ENCODE measurements around the gene EMD. TPM values are rescaled to one million over a fixed set of nuclear protein-coding genes. Genes with fewer than 3 reads are reported as not detected.

The EMD gene
- total RNA-seq, 1 donor from 2014 or later = 91.7 TPM

- Mint-ChIP-seq H3K9me3 (no peaks in the 10 kb centered on the region), H3K36me3 (ENCODE audit: low read depth) (peaks cover 22% of the 10 kb centered on the region), H3K4me1 (peaks cover 11% of the 10 kb centered on the region), H3K27ac (peak overlapping the region; percentile 78), H3K4me3 (peak overlapping the region; percentile 84), H3K27me3 (no peaks in the 10 kb centered on the region)
- intact Hi-C loops (cut with micrococcal nuclease) = loop anchor here (10.0 kb wide), 2 partner anchors 144 to 654 kb away; partner anchors contain the start of genes F8, FAM3A and FUNDC2
- peak; percentile 97 for DNase-seq
Observed at GRCh38 chrX:154371017-154371788, 7.9 kb upstream of the EMD start.

- intact Hi-C loops (cut with micrococcal nuclease) = loop anchor here (10.0 kb wide), 2 partner anchors 143 to 653 kb away; partner anchors contain the start of genes F8, FAM3A and FUNDC2
- Mint-ChIP-seq H3K27ac (no peak overlapping the region), H3K4me1 (peaks cover 11% of the 10 kb centered on the region), H3K27me3 (no peaks in the 10 kb centered on the region), H3K36me3 (ENCODE audit: low read depth) (peaks cover 17% of the 10 kb centered on the region), H3K4me3 (peak overlapping the region; percentile 84), H3K9me3 (no peaks in the 10 kb centered on the region)
- no peak for DNase-seq
Observed at GRCh38 chrX:154371789-154372300, 7.2 kb upstream of the EMD start.

GRCh38 chrX:154372612-154373022 lies 6.5 kb upstream of the EMD start:
- Mint-ChIP-seq H3K36me3 (ENCODE audit: low read depth) (peaks cover 13% of the 10 kb centered on the region), H3K27ac (peak overlapping the region; percentile 80), H3K9me3 (no peaks in the 10 kb centered on the region), H3K4me3 (peak overlapping the region; percentile 84), H3K4me1 (peaks cover 15% of the 10 kb centered on the region), H3K27me3 (no peaks in the 10 kb centered on the region)
- peak; percentile 80 for DNase-seq
- intact Hi-C loops (cut with micrococcal nuclease) = loop anchor here (10.0 kb wide), 2 partner anchors 142 to 652 kb away; partner anchors contain the start of genes F8, FAM3A and FUNDC2

GRCh38 chrX:154373340-154374306 lies 5.5 kb upstream of the EMD start:
- Mint-ChIP-seq H3K36me3 (ENCODE audit: low read depth) (peaks cover 7% of the 10 kb centered on the region), H3K4me3 (peak overlapping the region; percentile 76), H3K9me3 (no peaks in the 10 kb centered on the region), H3K4me1 (peaks cover 9% of the 10 kb centered on the region), H3K27me3 (no peaks in the 10 kb centered on the region), H3K27ac (no peak overlapping the region)
- intact Hi-C loops (cut with micrococcal nuclease) = loop anchor here (10.0 kb wide), 2 partner anchors 141 to 651 kb away; partner anchors contain the start of genes F8, FAM3A and FUNDC2
- DNase-seq = peak; percentile 76

- peaks cover 9% of the 10 kb centered on the region for H3K4me1 Mint-ChIP-seq
- no peaks in the 10 kb centered on the region for H3K27me3 Mint-ChIP-seq
- H3K27ac Mint-ChIP-seq = no peak within 1 kb of the TSS
- H3K4me3 Mint-ChIP-seq = peak within 1 kb of the TSS; percentile 76
- peaks cover 7% of the 10 kb centered on the region for H3K36me3 Mint-ChIP-seq (ENCODE audit: low read depth)
- intact Hi-C loops (cut with micrococcal nuclease) = loop anchor here (5.0 to 10.0 kb wide), 3 partner anchors 103 to 650 kb away; partner anchors contain the start of genes F8, FAM3A, FUNDC2 and LAGE3
- no peaks in the 10 kb centered on the region for H3K9me3 Mint-ChIP-seq
- DNase-seq = peak; percentile 82
Observed at GRCh38 chrX:154374313-154375155, 4.6 kb upstream of the EMD start, which contains the start of gene FLNA. Gene FLNA (minus strand): TSS chrX:154374634. CDS start chrX:154371245, 3,389 bp downstream.

GRCh38 chrX:154375156-154375504 lies 4.0 kb upstream of the EMD start:
- intact Hi-C loops (cut with micrococcal nuclease) = loop anchor here (5.0 to 10.0 kb wide), 3 partner anchors 102 to 650 kb away; partner anchors contain the start of genes F8, FAM3A, FUNDC2 and LAGE3
- Mint-ChIP-seq H3K27me3 (no peaks in the 10 kb centered on the region), H3K27ac (no peak overlapping the region), H3K36me3 (ENCODE audit: low read depth) (peaks cover 6% of the 10 kb centered on the region), H3K9me3 (no peaks in the 10 kb centered on the region), H3K4me1 (peaks cover 13% of the 10 kb centered on the region), H3K4me3 (peak overlapping the region; percentile 7)
- no peak for DNase-seq

- no peaks in the 10 kb centered on the region for H3K27me3 Mint-ChIP-seq
- H3K27ac Mint-ChIP-seq = no peak overlapping the region
- no peak for DNase-seq
- peaks cover 12% of the 10 kb centered on the region for H3K36me3 Mint-ChIP-seq (ENCODE audit: low read depth)
- peaks cover 20% of the 10 kb centered on the region for H3K4me1 Mint-ChIP-seq
- no peaks in the 10 kb centered on the region for H3K9me3 Mint-ChIP-seq
- H3K4me3 Mint-ChIP-seq = no peak overlapping the region
- intact Hi-C loops (cut with micrococcal nuclease) = loop anchor here (5.0 to 10.0 kb wide), 3 partner anchors 101 to 648 kb away; partner anchors contain the start of genes F8, FAM3A, FUNDC2 and LAGE3
Observed at GRCh38 chrX:154376774-154377173, 2.3 kb upstream of the EMD start.

GRCh38 chrX:154378059-154378798 lies 866 bp upstream of the EMD start:
- no peaks in the 10 kb centered on the region for H3K9me3 Mint-ChIP-seq
- H3K27me3 Mint-ChIP-seq = no peaks in the 10 kb centered on the region
- H3K4me3 Mint-ChIP-seq = peak overlapping the region; percentile 88
- H3K4me1 Mint-ChIP-seq = peaks cover 14% of the 10 kb centered on the region
- H3K36me3 Mint-ChIP-seq (ENCODE audit: low read depth) = peaks cover 15% of the 10 kb centered on the region
- H3K27ac Mint-ChIP-seq = peak overlapping the region; percentile 92
- intact Hi-C loops (cut with micrococcal nuclease) = loop anchor here (1.0 to 10.0 kb wide), 4 partner anchors 9 to 647 kb away; partner anchors contain the start of genes F8, FAM3A, FUNDC2 and LAGE3
- DNase-seq = no peak

GRCh38 chrX:154379569-154379951 lies 465 bp downstream of the EMD start:
- no peak for DNase-seq
- Mint-ChIP-seq H3K9me3 (no peaks in the 10 kb centered on the region), H3K27me3 (no peaks in the 10 kb centered on the region), H3K27ac (peak overlapping the region; percentile 84), H3K4me1 (peaks cover 14% of the 10 kb centered on the region), H3K4me3 (peak overlapping the region; percentile 88), H3K36me3 (ENCODE audit: low read depth) (peaks cover 15% of the 10 kb centered on the region)
- intact Hi-C loops (cut with micrococcal nuclease) = loop anchor here (5.0 to 10.0 kb wide), 3 partner anchors 98 to 645 kb away; partner anchors contain the start of genes F8, FAM3A, FUNDC2 and LAGE3

GRCh38 chrX:154380153-154380552 lies 1.1 kb downstream of the EMD start:
- DNase-seq = no peak

GRCh38 chrX:154380787-154381186 lies 1.7 kb downstream of the EMD start:
- no peak for DNase-seq
- Mint-ChIP-seq H3K9me3 (no peaks in the 10 kb centered on the region), H3K4me1 (peaks cover 14% of the 10 kb centered on the region), H3K27me3 (no peaks in the 10 kb centered on the region), H3K4me3 (peak overlapping the region; percentile 88), H3K36me3 (ENCODE audit: low read depth) (peaks cover 15% of the 10 kb centered on the region), H3K27ac (peak overlapping the region; percentile 40)
- intact Hi-C loops (cut with micrococcal nuclease) = no loop called here

More at GRCh38 chrX:154380153-154380552, 1.1 kb downstream of the EMD start:
- H3K27ac Mint-ChIP-seq = peak overlapping the region; percentile 84
- H3K4me3 Mint-ChIP-seq = peak overlapping the region; percentile 88
- peaks cover 15% of the 10 kb centered on the region for H3K36me3 Mint-ChIP-seq (ENCODE audit: low read depth)
- intact Hi-C loops (cut with micrococcal nuclease) = no loop called here
- H3K9me3 Mint-ChIP-seq = no peaks in the 10 kb centered on the region
- H3K27me3 Mint-ChIP-seq = no peaks in the 10 kb centered on the region
- H3K4me1 Mint-ChIP-seq = peaks cover 14% of the 10 kb centered on the region

- Mint-ChIP-seq H3K9me3 (no peaks in the 10 kb centered on the region), H3K27me3 (no peaks in the 10 kb centered on the region), H3K36me3 (ENCODE audit: low read depth) (peaks cover 15% of the 10 kb centered on the region), H3K4me3 (no peak overlapping the region), H3K4me1 (peaks cover 14% of the 10 kb centered on the region), H3K27ac (no peak overlapping the region)
- intact Hi-C loops (cut with micrococcal nuclease) = no loop called here
- no peak for DNase-seq
Observed at GRCh38 chrX:154381271-154381670, 2.2 kb downstream of the EMD start.

Measured in activated CD4-positive, alpha-beta T cell treated with anti-CD3 and anti-CD28 coated beads, Interleukin-2, amount 10 ng/mL, durations not matched to agents 24 days and 14 days (primary cell).